Liver (tissue), 9 donors: ENCODE data around the gene AUNIP. TPM values are rescaled to one million over a fixed set of nuclear protein-coding genes. Genes with fewer than 3 reads are reported as not detected.

Experiments used
- DNase-seq: peaks from one replicate; pipeline ENCODE4 v3.0.0-alpha.2; 2017; ENCODE audit warnings: low spot score
- H3K27ac ChIP-seq, 2 donors: one replicate each; pipeline ENCODE4 v1.7.0; 2013; ENCODE audit warnings: inconsistent platforms in 2 of 2, low read length in 2 of 2, control low read depth in 1 of 2, low read depth in 1 of 2, mild to moderate bottlenecking in 1 of 2
- H3K27me3 ChIP-seq, 4 donors: one replicate each; pipeline versions ENCODE4 v1.6.1 to v1.7.0; 2013; ENCODE audit warnings: low read length in 3 of 4, inconsistent platforms in 1 of 4, mild to moderate bottlenecking in 1 of 4, moderate library complexity in 1 of 4; ENCODE audit not compliant: control insufficient read depth in 4 of 4, insufficient read depth in 4 of 4
- H3K36me3 ChIP-seq, 4 donors: one replicate each; pipeline versions ENCODE4 v1.6.1 to v1.7.0; 2013; ENCODE audit warnings: low read length in 3 of 4, mild to moderate bottlenecking in 3 of 4, low read depth in 1 of 4, moderate library complexity in 1 of 4; ENCODE audit not compliant: control insufficient read depth in 4 of 4, insufficient read depth in 3 of 4
- H3K4me1 ChIP-seq, 4 donors: one replicate each; pipeline versions ENCODE4 v1.6.1 to v1.7.0; 2013; ENCODE audit warnings: low read length in 3 of 4, mild to moderate bottlenecking in 3 of 4, moderate library complexity in 1 of 4; ENCODE audit not compliant: control insufficient read depth in 4 of 4, insufficient read depth in 4 of 4
- H3K4me3 ChIP-seq, 3 donors: one replicate each; pipeline versions ENCODE4 v1.6.1 to v1.7.0; 2013; ENCODE audit warnings: low read length in 3 of 3, control low read depth in 1 of 3, low read depth in 1 of 3, mild to moderate bottlenecking in 1 of 3
- H3K9ac ChIP-seq, 2 donors: one replicate each; pipeline ENCODE4 v1.7.0; 2013; ENCODE audit warnings: low read length in 2 of 2, mild to moderate bottlenecking in 2 of 2, moderate library complexity in 2 of 2, control low read depth in 1 of 2, low read depth in 1 of 2
- H3K9me3 ChIP-seq, 4 donors: one replicate each; pipeline versions ENCODE4 v1.6.1 to v1.7.0; 2013; ENCODE audit warnings: low read length in 3 of 4; ENCODE audit not compliant: control insufficient read depth in 4 of 4
- FOXA2 ChIP-seq: IDR thresholded peaks from 2 replicates; pipeline ENCODE4 v1.6.1; 2016; ENCODE audit warnings: antibody characterized with exemption
- HNF4G ChIP-seq: IDR thresholded peaks from 2 replicates; pipeline ENCODE4 v1.6.1; 2016; ENCODE audit warnings: antibody characterized with exemption
- JUND ChIP-seq, 2 donors: IDR thresholded peaks; 2 replicates each; pipeline ENCODE4 v1.6.1; 2016; ENCODE audit warnings: antibody characterized with exemption in 2 of 2
- RAD21 ChIP-seq, 2 donors: IDR thresholded peaks; 2 replicates each; pipeline ENCODE4 v1.6.1; 2016; ENCODE audit warnings: antibody characterized with exemption in 2 of 2, mild to moderate bottlenecking in 2 of 2
- RXRA ChIP-seq, 2 donors: IDR thresholded peaks; 2 replicates each; pipeline ENCODE4 v1.6.1; 2017 to 2018; ENCODE audit warnings: antibody characterized with exemption in 2 of 2, mild to moderate bottlenecking in 1 of 2
- SP1 ChIP-seq: IDR thresholded peaks from 2 replicates; pipeline ENCODE4 v1.6.1; 2018; ENCODE audit warnings: antibody characterized with exemption, mild to moderate bottlenecking
- YY1 ChIP-seq: IDR thresholded peaks from 2 replicates; pipeline ENCODE4 v1.6.1; 2016; ENCODE audit warnings: antibody characterized with exemption, mild to moderate bottlenecking
- WGBS: extraction: QIAGEN DNeasy Blood & Tissue Kit; methylation state at CpG from one replicate; pipeline ENCODE4 v1.1.7; 2013; 5-methylcytosine and 5-hydroxymethylcytosine counted together
- polyA plus RNA-seq, 2 donors: library from polyadenylated mRNA; stranded (reverse) in 1 of 2; unstranded in 1 of 2; fragments of 200-250 nt in 1 of 2; fragments of >200 nt in 1 of 2; fragmentation: Nextera tagmentation in 1 of 2; extraction: Ambion mirVana in 1 of 2; gene quantifications; one replicate each; pipeline versions ENCODE4 v1.2.1 to v1.2.3, GENCODE V29; 2013 to 2015
- total RNA-seq, 2 donors: library from RNA; depleted of rRNA; stranded (reverse); fragments of >200 nt; gene quantifications; one replicate each; pipeline ENCODE4 v1.2.3, GENCODE V29; 2014
- TF ChIP-seq, protein P1 (sequence below): fragments of 150-350 bp; IDR thresholded peaks from 2 replicates; pipeline ENCODE4 v1.5.1; 2017; ENCODE audit warnings: improper control_type of control experiment, low read depth, low read length; ENCODE audit not compliant: missing input control
- donor health status: healthy.
- donor health status: healthy.
- donor health status: healthy.
- donor health status: healthy.
- donor health status: healthy.

AUNIP gene
- total and polyA plus RNA-seq, 4 donors: 0.18 to 9.0 (median 0.56) TPM; not detected in 1

DNA sequence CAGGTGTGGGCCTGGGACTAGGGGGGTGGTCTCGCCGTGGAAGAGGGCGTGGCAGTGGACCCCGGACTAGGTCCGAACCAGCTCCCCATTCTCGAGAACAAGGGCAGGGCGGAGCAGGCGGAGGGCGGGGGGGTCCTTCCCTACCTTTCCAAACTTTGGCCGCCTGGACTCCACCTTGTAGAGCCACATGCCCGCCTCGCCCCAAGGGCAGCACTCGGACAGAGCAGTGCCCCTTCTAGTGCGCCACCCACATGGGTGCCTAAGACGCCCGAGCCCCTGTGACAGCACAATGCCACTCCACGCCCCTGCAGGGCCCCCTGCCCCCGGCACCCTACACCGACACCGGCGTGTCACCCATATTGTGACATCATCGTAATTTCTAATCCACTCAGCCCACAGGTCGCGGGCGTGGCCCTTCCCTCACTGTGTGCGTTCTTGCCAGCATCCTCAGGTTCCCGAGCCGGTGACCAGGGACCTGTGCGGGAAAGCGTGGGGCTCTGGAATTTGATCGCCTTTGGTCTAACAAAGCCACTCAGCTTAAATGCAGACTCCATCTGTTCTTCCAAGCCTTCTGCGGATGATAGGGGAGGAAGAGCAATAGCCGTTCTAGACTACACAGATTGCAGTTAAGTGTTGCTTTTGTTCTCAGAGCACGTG lies 47.5 kb upstream of the AUNIP start:
- DNase-seq: no peak
- Histone ChIP-seq H3K27me3 (no peaks in the 10 kb centered on the region), H3K27ac (no peak overlapping the region), H3K9me3 (no peaks in the 10 kb centered on the region), H3K4me3 (peak overlapping the region in 2 of 3 donors; percentile 18 to 66), H3K36me3 (peaks cover 0 to 1% (median 0%) of the 10 kb centered on the region in 4 donors), H3K4me1 (peaks cover 7 to 21% (median 14%) of the 10 kb centered on the region in 4 donors), H3K9ac (no peak overlapping the region)
- TF ChIP-seq RXRA (IDR thresholded peaks at IDR 0.05) (no peak), YY1 (no peak), JUND (IDR thresholded peaks at IDR 0.05) (no peak)
- 15% methylated on average over 34 of the region's 34 CpGs for WGBS

DNA sequence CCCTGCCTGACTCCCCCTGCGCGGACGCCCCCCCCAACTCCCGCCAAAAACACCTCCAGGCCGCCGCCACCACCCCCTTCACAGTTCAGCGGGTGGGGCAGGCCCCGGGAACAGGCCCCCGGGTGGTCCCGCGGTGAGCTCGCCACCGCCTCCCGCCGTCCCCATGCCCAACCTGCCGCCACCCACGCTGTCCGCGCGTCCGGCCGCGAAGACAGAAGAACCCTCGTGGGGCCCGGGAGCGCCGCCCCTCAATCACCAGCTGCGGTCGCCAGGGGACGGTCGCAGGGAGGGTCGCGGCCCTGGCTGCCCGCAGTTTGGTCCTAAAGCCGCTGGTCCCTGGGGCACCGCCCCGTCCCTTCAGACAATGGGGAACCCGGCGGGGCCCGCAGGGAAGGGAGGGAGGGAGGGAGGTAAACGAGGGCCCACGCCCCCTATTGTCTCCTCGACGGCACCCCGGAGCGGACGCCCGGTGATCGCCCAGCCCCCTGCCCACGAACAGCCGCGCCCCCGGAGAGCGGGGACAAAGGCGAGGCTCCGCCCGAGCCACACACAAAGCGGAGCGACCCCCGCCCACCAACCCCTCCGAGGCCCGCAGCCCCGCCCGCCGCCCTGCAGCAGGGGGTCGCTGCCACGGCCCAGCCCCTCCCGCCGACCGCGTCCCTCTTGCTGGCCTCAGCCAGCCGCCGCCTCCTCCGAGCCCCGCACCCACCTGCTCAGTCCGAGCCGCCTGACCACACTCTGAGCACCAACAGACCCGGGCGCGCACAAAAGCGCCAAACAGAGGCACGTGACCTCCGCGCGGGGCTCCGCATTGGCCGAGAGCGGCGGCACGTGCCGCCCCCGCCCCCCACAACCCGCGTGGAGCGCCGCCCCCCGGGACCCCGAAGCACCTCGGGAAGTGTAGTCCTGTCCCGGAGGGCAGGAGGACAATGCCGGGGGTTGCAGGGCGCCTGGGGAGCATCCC lies 46.7 kb upstream of the AUNIP start, which contains the start of gene STMN1:
Gene STMN1 (minus strand): TSS at position 740 of the 964 bp plus-strand sequence. CDS start 1,743 bp downstream, outside the sequence.
- no peaks in the 10 kb centered on the region for H3K27me3 ChIP-seq
- TF ChIP-seq FOXA2 (no peak), SP1 (peak; percentile 23)
- H3K4me1 ChIP-seq: peaks cover 7 to 21% (median 14%) of the 10 kb centered on the region in 4 donors
- H3K27ac ChIP-seq: no peak within 1 kb of the TSS
- under 1% methylated on average over 102 of the region's 102 CpGs for WGBS
- no peaks in the 10 kb centered on the region for H3K9me3 ChIP-seq
- H3K36me3 ChIP-seq: peaks cover 0 to 1% (median 0%) of the 10 kb centered on the region in 4 donors
- DNase-seq: peak; percentile 90
- peak within 1 kb of the TSS; percentile 46 to 66 (median 65) for H3K4me3 ChIP-seq
- peak within 1 kb of the TSS; percentile 21 to 52 for H3K9ac ChIP-seq

DNA sequence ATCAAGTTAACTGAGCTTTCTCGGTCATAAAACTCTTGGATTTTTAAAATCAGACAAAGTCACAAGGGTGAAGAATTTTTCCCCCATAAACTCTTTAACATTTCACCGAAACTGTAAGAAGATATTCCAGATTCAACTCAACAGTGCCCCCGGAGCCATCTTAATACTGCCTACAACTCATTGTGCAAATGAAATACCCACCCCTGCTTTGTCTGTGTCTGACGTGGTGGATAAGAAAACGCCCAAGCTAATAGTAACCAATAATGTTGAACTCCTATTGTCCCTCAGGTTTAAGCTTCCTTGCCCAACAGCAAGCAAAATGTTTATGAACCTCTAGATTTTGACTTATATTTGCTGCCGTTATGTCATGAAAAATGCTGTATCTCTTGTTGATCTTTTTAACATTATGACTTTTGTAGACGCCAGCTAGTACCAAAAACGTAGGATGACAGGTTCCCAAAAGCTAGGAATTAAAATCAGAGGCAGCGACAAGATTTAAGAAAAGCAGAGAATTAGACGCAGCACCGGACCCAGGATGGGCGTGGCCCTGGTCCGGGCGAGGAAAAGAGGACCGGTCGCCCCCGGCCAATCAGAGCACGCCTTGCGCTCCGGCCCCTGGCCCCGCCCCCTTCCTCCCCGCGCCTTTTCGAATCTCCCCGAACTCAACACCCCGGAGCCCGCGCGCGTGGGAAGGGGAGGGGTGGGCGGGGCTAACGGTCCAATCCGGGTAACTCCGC lies 45.9 kb upstream of the AUNIP start:
- no peak overlapping the region for H3K27ac ChIP-seq
- H3K9ac ChIP-seq: peak overlapping the region; percentile 21 to 52
- no peaks in the 10 kb centered on the region for H3K27me3 ChIP-seq
- no peaks in the 10 kb centered on the region for H3K9me3 ChIP-seq
- H3K4me1 ChIP-seq: peaks cover 7 to 21% (median 14%) of the 10 kb centered on the region in 4 donors
- H3K36me3 ChIP-seq: peaks cover 0 to 1% (median 0%) of the 10 kb centered on the region in 4 donors
- WGBS: 2% methylated on average over 34 of the region's 34 CpGs
- peak; percentile 98 for DNase-seq
- TF ChIP-seq, protein P1, sequence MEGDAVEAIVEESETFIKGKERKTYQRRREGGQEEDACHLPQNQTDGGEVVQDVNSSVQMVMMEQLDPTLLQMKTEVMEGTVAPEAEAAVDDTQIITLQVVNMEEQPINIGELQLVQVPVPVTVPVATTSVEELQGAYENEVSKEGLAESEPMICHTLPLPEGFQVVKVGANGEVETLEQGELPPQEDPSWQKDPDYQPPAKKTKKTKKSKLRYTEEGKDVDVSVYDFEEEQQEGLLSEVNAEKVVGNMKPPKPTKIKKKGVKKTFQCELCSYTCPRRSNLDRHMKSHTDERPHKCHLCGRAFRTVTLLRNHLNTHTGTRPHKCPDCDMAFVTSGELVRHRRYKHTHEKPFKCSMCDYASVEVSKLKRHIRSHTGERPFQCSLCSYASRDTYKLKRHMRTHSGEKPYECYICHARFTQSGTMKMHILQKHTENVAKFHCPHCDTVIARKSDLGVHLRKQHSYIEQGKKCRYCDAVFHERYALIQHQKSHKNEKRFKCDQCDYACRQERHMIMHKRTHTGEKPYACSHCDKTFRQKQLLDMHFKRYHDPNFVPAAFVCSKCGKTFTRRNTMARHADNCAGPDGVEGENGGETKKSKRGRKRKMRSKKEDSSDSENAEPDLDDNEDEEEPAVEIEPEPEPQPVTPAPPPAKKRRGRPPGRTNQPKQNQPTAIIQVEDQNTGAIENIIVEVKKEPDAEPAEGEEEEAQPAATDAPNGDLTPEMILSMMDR: no peak
- TF ChIP-seq SP1: peak; percentile 12
- TF ChIP-seq HNF4G: no peak
- TF ChIP-seq YY1: peak; percentile 60
- peak in 1 of 2 donors; percentile 2 for TF ChIP-seq RAD21 (IDR thresholded peaks at IDR 0.05)
- H3K4me3 ChIP-seq: peak overlapping the region; percentile 46 to 66 (median 65)
